ENCODE measurements around the gene PSME4.
"Not testable (repeated sequence)": the region's sequence is repeated elsewhere in the genome, so short reads cannot be mapped to it uniquely, and the experiment has no call there.

PSME4 gene

GRCh38 chr2:53942280-53942679 lies 28.5 kb downstream of the PSME4 start:
- no peak for TF ChIP-seq POLR2A (IDR thresholded peaks at IDR 0.05; ENCODE audit: low read depth, low read length)
- FAIRE-seq, result no peak

GRCh38 chr2:53941749-53942148 lies 29.0 kb downstream of the PSME4 start:
- no peak for TF ChIP-seq POLR2A (IDR thresholded peaks at IDR 0.05; ENCODE audit: low read depth, low read length)
- FAIRE-seq (no peak), DNase-seq (ENCODE audit: insufficient read length, low spot score) (no peak)

More at GRCh38 chr2:53942280-53942679, 28.5 kb downstream of the PSME4 start:
- no peak for DNase-seq (ENCODE audit: insufficient read length, low spot score)

GRCh38 chr2:53939656-53940055 lies 31.1 kb downstream of the PSME4 start:
- FAIRE-seq (no peak), DNase-seq (ENCODE audit: insufficient read length, low spot score) (no peak)
- TF ChIP-seq POLR2A (IDR thresholded peaks at IDR 0.05; ENCODE audit: low read depth, low read length), result no peak

- no peak for TF ChIP-seq POLR2A (IDR thresholded peaks at IDR 0.05; ENCODE audit: low read depth, low read length)
- DNase-seq (ENCODE audit: insufficient read length, low spot score) (no peak), FAIRE-seq (no peak)
Observed at GRCh38 chr2:53938904-53939303, 31.9 kb downstream of the PSME4 start.

- no peak for TF ChIP-seq POLR2A (IDR thresholded peaks at IDR 0.05; ENCODE audit: low read depth, low read length)
- no peak for FAIRE-seq
- DNase-seq (ENCODE audit: insufficient read length, low spot score), result no peak
Observed at GRCh38 chr2:53933329-53933728, 37.5 kb downstream of the PSME4 start.

GRCh38 chr2:53926321-53926720 lies 44.5 kb downstream of the PSME4 start:
- DNase-seq (ENCODE audit: insufficient read length, low spot score); FAIRE-seq: not testable (repeated sequence)

- peak; percentile 2 for DNase-seq (ENCODE audit: insufficient read length, low spot score)
- peak; percentile 76 for FAIRE-seq
- TF ChIP-seq POLR2A (IDR thresholded peaks at IDR 0.05; ENCODE audit: low read depth, low read length), result no peak
Observed at GRCh38 chr2:53913721-53914120, 57.1 kb downstream of the PSME4 start.

GRCh38 chr2:53911434-53912189 lies 59.2 kb downstream of the PSME4 start:
- FAIRE-seq (no peak), DNase-seq (ENCODE audit: insufficient read length, low spot score) (no peak)
- TF ChIP-seq POLR2A (IDR thresholded peaks at IDR 0.05; ENCODE audit: low read depth, low read length), result no peak

- FAIRE-seq (no peak), DNase-seq (ENCODE audit: insufficient read length, low spot score) (no peak)
- no peak for TF ChIP-seq POLR2A (IDR thresholded peaks at IDR 0.05; ENCODE audit: low read depth, low read length)
Observed at GRCh38 chr2:53907582-53907981, 63.2 kb downstream of the PSME4 start.

- no peak for TF ChIP-seq POLR2A (IDR thresholded peaks at IDR 0.05; ENCODE audit: low read depth, low read length)
- DNase-seq (ENCODE audit: insufficient read length, low spot score) (no peak), FAIRE-seq (no peak)
Observed at GRCh38 chr2:53905396-53905795, 65.4 kb downstream of the PSME4 start.

GRCh38 chr2:53903011-53903410 lies 67.8 kb downstream of the PSME4 start:
- no peak for TF ChIP-seq POLR2A (IDR thresholded peaks at IDR 0.05; ENCODE audit: low read depth, low read length)
- no peak for DNase-seq (ENCODE audit: insufficient read length, low spot score)
- no peak for FAIRE-seq

- no peak for DNase-seq (ENCODE audit: insufficient read length, low spot score)
- FAIRE-seq, result peak; percentile 30
- TF ChIP-seq POLR2A (IDR thresholded peaks at IDR 0.05; ENCODE audit: low read depth, low read length), result no peak
Observed at GRCh38 chr2:53901192-53901591, 69.6 kb downstream of the PSME4 start.

- peak; percentile 95 for FAIRE-seq
- TF ChIP-seq POLR2A (IDR thresholded peaks at IDR 0.05; ENCODE audit: low read depth, low read length), result no peak
- DNase-seq (ENCODE audit: insufficient read length, low spot score), result peak; percentile 35
Observed at GRCh38 chr2:53896864-53897263, 73.9 kb downstream of the PSME4 start.

GRCh38 chr2:53886406-53887280 lies 84.2 kb downstream of the PSME4 start:
- no peak for TF ChIP-seq POLR2A (IDR thresholded peaks at IDR 0.05; ENCODE audit: low read depth, low read length)
- FAIRE-seq, result no peak

GRCh38 chr2:53884883-53885282 lies 85.9 kb downstream of the PSME4 start:
- FAIRE-seq, result no peak
- TF ChIP-seq POLR2A (IDR thresholded peaks at IDR 0.05; ENCODE audit: low read depth, low read length), result no peak
- DNase-seq (ENCODE audit: insufficient read length, low spot score), result no peak

More at GRCh38 chr2:53886406-53887280, 84.2 kb downstream of the PSME4 start:
- DNase-seq (ENCODE audit: insufficient read length, low spot score), result no peak

Data from H54 (cell line).